GM21526 (cell line): ENCODE results near the gene FRS3.

Experiments used
- ATAC-seq: cut with Tn5 transposase; IDR thresholded peaks from one replicate; pipeline ENCODE4 v1.9.1; 2021; ENCODE audit warnings: moderate library complexity; ENCODE audit not compliant: unreplicated experiment, low FRiP score

The FRS3 gene

DNA sequence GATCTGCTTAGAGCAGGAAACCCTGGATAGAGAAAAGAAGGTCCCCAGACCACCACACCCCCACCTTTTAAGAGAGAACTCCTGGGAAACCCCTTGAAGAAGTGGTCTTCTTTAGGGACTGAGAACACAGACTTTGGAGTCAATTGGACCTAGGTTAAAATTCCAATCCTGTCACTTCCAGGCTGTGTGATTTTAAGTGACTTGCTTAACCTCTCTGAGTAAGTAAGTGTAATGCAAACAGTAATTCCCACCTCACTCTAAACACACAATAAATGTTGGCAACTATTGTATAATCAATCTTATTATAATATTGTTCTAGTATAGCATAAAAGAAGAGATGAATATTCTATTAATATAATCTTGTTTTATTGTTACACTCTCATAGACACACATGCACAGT lies 47.6 kb downstream of the FRS3 start:
- no peak for ATAC-seq

DNA sequence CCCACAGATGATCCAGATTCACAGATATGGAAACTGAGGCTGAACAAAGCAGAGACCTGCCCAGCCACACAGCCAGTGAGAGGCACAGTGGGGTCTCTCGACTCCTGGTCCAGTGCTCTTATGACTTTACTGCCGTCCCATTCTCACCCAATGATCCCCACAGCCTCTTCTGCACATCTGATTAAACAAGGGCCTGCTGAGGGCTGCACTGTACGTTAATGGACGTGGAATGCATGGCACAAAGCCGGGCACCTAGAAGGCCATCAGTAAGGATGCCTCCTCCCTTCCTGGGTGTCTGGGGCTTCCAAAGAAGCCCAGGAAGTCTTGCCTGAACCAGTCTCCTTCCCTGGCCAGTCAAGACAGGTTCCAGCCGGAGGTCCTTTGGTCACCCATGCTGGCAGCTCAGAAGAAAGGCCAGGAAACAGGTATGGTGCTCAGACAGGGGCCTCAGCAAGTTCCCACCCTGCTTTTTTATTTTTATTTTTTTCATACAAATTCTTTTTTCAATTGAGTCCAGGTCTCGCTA lies 48.1 kb downstream of the FRS3 start:
- no peak for ATAC-seq

DNA sequence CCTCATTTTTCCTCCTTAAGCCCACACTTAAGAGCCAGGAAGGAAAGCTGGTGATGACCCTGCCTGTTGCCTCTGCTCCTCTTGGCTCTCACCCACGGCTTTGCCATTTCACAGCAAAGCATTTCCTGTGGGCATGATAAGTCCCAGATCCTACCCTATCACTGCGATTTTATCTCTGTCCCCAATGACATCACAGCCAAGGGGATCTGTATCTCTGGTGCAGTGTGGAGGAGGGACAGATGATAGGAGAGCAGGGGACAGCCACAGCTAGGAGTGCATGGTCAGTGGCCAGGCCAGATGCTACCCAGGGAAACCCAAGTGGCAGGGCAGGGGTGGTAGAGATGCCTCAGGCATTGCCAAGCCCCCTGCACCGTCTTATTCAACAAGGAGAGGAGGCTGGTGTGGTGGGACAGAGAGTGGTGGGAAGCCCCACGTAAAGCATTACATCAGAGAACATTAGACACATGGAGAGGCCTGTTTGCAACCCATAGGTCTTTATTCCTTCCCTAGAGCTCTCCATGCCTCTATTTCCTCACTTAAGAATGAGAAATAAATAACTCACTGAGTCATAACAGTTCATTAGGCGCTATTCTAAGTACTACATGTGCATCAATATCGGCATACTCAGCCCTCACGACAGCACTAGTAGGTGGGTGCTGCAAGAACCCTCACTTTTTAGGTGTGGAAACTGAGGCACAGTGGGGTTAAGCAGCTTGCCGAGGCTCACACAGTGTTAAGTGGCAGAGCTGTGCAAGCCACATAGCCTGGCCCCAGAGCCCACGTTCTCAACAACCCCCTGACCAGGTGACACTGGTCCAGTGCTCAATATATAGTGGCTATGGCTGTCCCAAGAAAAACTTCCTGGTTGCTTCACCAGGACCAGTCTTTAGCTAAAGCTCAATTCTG lies 48.9 kb downstream of the FRS3 start:
- ATAC-seq = no peak

DNA sequence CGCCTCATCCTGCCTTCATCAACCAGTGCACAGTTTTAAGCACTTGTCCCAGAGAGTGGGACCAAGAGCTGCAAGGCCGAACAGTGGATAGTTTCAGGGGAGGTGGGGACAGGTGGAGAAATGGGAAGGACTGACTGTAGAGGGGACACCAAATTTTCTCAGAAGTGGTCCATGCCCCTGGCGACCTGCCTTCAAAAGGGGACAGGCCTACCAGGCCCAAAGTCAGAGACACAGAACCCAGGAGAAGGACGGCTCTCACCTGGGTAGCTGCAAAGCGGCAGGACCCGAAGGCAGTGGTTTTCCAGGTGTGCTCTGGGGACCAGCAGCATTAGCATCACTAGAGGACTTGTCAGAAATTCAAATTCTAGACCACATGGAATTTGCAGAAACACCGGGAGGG lies 50.1 kb downstream of the FRS3 start:
- ATAC-seq = no peak

DNA sequence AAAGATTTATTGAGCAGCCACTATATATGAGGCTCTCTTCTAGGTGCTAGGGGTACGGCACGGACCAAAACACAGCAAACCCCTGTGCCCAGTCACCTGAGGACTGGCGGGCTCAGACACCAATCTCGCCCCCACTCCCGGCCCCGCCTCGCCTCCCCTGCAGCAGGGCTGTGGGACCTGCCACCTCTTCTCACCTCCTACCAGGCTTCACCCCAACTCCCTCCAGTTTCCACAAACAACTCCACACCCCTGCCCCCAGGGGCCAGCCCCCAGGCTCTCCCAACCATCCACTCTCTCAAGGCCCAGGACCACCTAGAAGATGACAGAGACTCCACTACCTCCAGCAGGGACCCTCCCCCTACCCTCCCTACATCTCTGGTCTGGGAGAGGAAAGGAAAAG lies 50.7 kb downstream of the FRS3 start:
- no peak for ATAC-seq

DNA sequence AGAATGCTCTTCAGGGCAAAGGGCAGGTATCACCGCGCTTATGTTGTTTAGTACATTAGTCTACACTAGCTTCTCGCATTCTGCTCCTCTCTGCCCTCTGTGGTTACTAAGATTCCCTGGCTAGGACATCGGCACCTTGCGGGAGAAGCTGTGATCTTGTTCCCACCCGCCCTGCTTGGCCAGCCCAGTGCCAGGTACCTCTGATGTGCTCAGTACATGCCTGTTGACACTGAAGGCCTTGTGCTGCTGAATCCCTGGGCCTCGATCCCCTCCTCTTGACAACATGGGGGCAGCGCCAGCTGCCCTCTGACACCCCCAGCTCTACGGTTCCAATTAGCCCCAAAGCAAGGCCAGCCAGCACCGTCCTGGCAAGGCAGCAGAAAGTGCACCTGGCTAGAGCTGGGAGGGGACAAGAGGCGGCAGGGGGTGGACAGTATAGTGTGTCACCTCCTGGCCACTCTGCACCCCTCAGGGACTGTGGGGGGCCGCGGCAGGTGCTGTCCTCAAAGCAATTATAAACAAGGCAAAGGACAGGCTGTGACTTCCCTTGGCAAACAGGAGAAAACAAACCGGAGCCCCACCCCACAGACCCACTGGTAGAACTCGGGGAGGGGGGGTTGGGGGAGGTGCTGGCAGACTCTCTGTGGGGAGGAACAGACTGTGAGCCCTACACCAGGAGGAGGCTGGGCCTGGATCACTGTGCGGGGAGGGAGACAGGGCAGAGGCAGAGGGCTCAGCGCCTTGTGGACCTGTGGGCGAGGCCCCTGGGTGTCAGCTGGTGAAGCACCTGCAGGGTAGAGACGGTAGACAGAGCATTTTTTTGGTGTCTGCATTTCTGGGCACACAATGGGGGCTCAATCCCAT lies 51.4 kb downstream of the FRS3 start:
- ATAC-seq = no peak

DNA sequence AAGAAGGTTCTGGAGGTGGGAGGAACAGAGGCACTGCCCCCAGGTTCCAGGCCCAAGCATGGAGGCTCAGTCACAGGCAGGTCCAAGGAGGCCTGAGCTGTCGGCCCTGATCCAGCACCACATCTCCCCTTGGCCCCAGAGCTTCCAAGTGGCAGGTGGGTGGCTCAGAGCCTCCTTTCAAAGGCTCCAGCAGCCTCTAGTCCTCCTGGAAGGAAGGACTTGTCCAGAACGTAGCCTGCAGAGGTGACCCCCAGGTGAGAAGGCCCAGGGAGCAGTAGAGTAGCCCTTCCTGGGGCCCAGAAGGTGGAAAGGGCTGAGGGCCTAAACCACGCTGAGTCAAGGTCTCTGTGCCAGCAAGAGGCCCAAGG lies 52.0 kb downstream of the FRS3 start:
- ATAC-seq = no peak

DNA sequence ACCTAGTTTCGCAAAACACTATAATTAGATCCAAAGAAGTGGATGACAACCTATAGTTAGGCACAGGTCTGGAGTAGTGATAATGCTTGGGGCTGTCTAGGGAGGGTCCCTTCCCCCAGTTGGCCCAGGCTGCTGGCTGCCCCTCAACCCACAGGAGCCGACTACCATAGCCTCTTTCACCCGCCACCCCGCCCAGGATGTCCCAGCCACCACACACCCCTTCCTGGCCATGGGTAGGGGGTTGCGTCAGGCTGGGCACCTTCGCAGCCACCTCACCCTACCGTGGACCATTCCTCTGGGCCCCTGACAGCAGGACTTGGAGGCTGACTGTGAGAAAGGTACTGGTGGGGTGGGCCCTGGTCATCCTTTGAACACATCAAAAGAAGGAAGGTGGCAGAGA lies 52.8 kb downstream of the FRS3 start:
- ATAC-seq = no peak

DNA sequence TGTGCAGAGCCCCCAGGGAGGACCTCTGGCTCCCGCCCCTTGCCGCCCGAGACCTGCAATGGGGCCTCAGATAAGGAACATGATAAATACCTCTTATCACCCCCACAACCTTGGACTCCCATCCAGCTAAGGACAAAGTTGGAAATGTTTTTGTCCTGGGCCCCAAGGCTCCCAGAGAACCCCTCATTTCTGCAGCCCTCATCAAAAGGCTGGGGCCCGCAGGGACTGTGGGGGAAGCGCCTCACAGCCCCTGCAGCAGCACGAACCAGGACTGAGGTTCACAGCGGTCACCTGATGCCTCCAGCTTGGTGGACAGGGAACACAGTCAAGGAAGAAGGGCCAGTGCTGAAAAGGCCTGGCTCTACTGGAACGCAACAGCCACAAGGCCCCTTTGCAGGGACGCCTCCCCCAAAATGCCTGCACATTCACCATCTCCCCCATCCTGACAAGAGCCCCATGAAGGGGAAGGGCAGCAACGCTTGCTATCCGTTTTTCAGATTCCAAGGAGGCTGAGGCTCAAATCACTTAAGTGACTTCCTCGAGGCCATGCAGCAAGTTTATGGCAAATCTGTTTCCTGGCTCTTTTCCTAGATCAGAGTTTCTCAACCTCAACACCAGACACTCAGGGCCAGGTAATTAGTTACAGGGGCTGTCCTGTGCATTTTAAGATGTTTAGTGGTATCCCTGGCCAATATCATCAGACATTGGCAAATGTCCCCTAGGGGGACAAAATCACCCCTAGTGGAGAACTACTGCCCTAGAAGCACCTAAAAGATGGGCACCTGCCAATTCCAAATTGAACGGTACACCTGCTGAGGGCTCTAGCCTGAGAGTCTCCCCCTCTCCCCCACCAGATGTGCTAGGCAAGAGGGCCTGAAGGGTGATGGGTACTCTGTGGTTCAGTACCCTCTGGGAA lies 54.9 kb downstream of the FRS3 start:
- ATAC-seq = no peak

DNA sequence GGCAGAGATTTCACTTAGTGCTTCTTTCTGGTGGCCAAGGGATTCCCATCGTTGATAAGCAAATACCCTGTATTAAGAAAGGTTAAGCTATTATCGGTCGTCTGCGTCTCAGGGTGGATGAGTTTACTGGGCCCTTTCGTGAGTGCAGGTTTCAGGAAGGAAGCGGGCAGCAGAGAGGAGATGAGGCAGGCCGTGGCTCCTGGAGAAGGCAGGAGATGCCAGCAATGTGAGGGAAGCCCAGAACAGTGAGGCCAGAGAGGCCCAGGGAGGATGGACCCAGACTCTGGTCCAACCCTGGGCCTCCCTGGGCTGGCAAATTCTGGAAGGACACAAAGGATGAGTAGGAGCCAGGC lies 55.5 kb downstream of the FRS3 start:
- ATAC-seq = no peak

DNA sequence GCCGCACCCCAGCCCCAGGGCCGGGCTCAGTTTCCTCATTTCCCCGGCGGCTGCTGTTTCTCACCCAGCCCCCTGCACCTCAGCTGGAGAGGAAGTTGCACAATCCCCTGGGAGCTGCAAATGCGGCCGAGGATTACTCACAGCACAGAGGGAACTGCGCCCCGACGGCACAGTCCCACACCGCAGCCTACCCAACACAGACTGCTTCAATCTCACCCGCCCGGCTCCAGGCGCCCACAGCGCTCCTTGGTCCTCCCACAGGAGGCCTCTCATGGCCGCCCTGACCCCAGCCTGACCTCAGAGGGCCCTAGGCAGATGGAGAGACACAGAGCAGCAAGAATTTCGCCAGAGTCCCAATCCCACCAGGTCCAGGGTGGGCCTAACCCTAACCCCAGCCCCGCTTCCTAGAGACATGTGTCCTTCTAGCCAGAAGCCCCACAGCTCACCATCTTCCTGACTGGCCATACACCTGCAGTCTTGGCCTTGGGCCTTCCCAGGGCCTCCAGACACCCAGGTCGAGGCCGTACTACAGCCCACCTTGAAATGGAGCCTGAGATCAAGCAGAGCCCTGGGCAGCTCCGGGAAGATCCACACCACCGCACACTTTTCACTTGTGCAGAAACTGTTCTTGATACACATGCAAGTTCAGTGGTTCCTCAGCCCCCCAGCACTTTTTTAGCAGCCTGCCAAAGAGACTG lies 56.0 kb downstream of the FRS3 start:
- ATAC-seq = peak; percentile 45

DNA sequence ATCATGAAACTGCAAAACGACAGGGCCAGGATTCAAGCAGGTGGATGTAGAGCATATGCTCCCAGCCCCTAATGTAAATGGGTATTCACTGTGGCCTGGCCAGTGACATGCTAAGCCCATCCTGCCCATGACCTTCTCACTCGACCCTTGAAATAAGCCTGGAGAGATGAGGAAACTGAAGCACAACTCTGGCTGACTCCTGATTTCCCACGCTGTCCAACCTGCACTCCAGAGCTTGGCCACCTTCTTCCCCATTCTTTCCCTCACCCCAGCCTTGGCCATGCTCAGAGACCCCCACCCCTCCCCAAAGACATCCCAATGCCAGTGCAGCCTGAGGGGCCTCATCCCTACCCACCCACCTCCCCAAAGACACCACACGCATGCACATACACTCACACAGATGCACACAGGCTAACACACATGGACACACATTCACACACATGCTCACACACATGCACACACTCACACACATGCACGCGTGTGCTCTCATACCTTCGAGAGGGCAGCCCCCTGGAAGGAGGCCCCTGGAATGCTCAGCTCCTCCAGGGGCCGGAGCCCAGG lies 56.7 kb downstream of the FRS3 start:
- no peak for ATAC-seq

DNA sequence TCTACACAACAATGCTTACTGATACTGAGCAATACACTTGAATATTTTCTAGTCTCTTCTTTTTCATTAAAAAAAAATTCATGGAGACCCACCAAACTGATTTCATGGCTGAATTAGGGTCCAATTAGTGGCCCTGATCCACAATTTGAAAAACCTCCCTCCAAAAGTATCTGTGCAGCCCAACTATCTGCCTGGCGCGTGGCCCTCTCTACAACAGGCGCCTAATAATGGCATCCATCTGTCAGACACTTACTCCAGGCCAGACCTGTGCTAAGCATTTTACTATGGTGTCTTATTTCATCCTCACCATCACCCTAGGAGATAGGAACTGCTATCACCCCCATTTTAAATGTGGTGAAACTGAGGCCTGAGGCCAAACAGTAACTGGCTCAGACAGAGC lies 58.3 kb downstream of the FRS3 start:
- ATAC-seq = no peak

DNA sequence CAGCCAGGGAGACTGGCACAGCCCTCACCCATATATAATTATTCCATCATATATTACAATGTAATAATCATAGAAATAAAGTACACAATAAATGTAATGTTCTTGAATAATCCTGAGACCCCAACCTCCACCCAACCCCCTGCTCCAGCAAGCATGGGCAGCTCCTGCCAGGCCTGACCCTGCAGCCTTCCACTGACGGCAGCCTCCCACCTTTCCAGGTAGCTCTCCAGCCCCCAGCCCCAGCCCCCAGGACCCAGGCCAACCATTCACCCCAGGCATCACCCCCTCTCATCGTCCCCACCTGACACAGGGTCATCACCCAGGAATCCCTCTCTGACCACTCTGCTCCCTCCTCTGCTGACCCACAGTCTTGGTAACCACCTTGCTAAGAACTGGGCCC lies 58.9 kb downstream of the FRS3 start:
- ATAC-seq = no peak

DNA sequence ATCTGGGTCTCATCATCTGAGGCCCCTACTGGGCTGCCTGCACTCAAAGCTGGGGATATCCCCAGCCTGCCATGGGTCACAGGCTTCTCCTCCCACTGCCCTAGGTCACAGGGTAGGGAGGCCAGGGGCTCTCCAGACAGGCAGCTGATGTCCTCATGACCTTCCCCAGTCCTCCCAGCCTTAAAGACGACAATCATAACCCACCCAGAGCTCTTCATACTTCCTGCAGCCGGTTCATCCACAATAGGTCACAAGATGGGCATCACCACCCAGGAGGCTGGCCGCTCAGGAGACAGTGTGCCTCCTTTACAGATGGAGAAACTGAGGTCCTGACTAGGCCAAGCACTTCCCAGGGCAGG lies 59.5 kb downstream of the FRS3 start:
- ATAC-seq = no peak
